GM18870 (cell line): ENCODE measurements around the gene NLRP6.
"Not testable (repeated sequence)": the region's sequence is repeated elsewhere in the genome, so short reads cannot be mapped to it uniquely, and the experiment has no call there.

ENCODE experiments used
- ATAC-seq: cut with Tn5 transposase; IDR thresholded peaks from one replicate; pipeline ENCODE4 v1.9.1; 2021; ENCODE audit warnings: moderate library complexity; ENCODE audit not compliant: unreplicated experiment

The NLRP6 gene

GRCh38 chr11:281486-282161 is 3.4 kb downstream of the NLRP6 start:
- no peak for ATAC-seq

- no peak for ATAC-seq
Measured at GRCh38 chr11:282171-282570, 4.0 kb downstream of the NLRP6 start.

DNA sequence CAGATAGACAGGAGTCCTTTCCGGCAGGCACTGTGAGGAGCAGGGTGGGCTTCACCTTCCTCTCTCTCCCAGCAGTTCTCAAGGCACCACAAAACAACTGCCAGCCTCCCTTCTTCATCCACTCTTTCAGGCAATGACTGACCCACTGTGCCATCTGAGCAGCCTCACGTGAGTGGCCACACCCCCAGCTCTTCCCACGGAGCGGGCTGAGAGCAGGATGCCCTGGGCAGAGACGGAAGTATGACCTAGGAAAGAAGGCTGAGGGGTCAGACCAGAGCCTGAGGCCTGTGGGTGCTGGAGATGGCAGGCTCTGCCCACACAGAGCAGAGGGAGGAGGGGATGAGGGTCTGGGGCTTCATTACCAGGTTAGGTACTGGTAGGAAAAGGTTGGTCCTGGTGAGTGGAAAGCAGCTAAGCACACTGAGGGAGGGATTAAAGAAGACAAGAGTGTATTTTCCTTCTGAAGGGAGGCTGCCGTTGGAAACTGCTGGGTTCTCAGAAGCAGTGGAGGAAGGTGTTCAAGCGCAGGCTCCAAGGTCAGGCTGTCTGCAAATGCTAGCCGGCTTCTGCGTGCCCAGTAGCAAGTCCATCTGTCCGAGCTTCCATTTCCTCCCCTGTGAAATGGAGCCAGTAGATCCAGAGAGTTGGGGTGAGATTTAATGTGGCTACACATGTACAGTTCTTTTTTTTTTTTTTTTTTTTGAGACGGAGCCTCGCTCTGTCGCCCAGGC is 4.6 kb downstream of the NLRP6 start:
- ATAC-seq: no peak

- no peak for ATAC-seq
Measured at GRCh38 chr11:283405-284104, 5.3 kb downstream of the NLRP6 start.

- ATAC-seq: no peak
Measured at GRCh38 chr11:284105-285020, 6.2 kb downstream of the NLRP6 start.

GRCh38 chr11:285021-285893 is 7.0 kb downstream of the NLRP6 start:
- no peak for ATAC-seq

DNA sequence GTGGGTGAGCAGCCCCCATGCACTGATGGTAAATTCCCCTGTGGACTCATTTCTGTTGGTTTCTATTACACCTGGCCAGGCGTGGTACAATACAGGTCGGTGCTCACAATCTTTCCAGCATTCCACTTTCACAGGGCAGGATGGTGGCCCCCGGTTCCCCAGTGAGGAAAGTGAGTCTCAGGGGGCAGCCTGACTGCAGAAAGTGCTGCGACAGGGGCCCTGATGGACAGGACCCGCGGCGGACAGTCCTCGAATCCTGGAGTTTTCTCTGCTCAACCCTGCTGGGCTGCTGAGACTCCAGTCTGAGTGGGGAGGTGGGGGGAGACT is 7.7 kb downstream of the NLRP6 start:
- ATAC-seq: no peak

GRCh38 chr11:286977-287820 is 9.0 kb downstream of the NLRP6 start:
- ATAC-seq: not testable (repeated sequence)

- ATAC-seq: no peak
Measured at GRCh38 chr11:287821-288477, 9.7 kb downstream of the NLRP6 start.

- ATAC-seq: no peak
Measured at GRCh38 chr11:288478-289397, 10.5 kb downstream of the NLRP6 start, which contains the start of gene PGGHG. TSS of gene PGGHG (plus strand) at chr11:289126. CDS start at chr11:289817, 691 bp downstream.

DNA sequence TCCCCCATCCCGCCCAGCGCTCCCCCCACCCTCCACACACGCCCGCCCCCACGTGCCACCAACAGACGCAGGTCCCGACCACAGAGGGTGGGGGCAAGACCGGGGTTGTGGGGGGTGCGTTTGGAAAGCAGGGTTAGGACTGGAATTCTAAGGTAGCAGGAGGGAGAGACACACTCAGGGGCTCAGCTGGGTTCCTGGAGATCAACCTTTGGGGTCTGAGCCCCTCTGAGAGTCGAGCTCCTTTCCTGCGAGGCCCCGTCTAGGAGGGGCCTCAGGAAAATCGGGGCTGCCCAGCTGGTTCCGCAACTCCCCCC is 11.1 kb downstream of the NLRP6 start:
- no peak for ATAC-seq

DNA sequence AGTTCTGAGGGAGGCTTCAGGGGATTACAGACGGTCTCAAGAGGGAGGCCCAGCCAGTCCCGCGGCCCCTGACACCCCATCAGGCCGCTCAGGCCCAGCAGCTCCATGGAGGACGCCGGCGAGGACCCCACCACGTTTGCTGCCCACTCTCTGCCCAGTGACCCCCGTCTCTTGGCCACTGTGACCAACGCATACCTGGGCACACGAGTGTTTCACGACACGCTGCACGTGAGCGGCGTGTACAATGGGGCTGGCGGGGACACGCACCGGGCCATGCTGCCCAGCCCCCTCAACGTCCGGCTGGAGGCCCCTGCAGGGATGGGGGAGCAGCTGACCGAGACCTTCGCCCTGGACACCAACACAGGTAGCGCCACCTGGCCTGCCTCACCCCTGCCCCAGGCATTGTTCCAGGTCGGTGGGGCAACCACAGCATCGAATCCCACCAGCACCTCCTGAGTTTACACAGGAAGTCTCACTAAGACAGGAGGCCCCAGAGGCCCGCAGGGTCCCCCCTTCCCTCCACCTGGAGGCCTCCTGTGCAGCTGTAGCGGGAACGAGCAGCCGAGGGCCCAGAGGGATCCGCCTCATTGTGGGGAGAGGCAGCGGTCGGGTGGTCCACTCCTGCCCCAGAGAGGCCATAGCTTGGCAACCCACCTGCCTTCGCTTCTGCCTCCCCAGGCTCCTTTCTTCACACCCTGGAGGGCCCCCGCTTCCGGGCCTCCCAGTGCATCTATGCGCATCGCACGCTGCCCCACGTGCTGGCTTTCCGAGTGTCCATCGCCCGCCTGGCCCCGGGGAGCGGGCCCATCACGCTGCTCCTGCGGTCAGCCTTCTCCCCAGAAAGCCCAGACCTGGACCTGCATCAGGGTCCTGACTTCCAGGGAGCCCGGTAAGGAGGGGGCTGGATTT is 11.8 kb downstream of the NLRP6 start:
- ATAC-seq: no peak

DNA sequence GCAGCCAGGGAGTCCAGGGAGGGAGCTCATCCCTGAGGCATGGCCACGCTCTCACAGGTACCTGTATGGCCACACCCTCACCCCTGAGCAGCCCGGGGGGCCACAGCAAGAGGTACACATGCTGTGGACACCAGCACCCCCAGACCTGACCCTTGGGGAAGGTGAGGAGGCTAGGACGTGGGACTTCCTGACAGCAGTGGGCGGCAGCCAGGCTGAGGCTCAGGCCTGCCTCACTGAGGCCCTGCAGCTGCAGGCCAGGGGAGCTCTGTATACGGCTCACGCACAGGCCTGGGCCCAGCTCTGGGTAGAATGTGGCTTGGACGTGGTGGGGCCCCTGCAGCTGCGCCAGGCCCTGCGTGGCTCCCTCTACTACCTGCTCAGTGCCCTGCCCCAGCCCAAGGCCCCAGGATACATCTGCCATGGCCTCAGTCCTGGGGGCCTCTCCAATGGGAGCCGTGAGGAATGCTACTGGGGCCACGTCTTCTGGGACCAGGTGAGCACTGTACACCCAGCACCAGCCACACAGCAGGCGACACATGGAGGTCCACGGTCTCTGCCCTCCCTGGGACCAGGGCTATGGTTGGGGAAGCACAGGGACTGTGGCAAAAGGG is 12.5 kb downstream of the NLRP6 start:
- ATAC-seq: no peak

GRCh38 chr11:291281-292210 is 13.3 kb downstream of the NLRP6 start:
- no peak for ATAC-seq
